AG08396 (cell line): ENCODE measurements around the gene SPTLC2.
"Not testable (repeated sequence)": the region's sequence is repeated elsewhere in the genome, so short reads cannot be mapped to it uniquely, and the experiment has no call there.

Experiments
- DNase-seq: peaks from one replicate; pipeline ENCODE4 v3.0.0; 2012; ENCODE audit warnings: low spot score, mixed read lengths

Gene SPTLC2

DNA sequence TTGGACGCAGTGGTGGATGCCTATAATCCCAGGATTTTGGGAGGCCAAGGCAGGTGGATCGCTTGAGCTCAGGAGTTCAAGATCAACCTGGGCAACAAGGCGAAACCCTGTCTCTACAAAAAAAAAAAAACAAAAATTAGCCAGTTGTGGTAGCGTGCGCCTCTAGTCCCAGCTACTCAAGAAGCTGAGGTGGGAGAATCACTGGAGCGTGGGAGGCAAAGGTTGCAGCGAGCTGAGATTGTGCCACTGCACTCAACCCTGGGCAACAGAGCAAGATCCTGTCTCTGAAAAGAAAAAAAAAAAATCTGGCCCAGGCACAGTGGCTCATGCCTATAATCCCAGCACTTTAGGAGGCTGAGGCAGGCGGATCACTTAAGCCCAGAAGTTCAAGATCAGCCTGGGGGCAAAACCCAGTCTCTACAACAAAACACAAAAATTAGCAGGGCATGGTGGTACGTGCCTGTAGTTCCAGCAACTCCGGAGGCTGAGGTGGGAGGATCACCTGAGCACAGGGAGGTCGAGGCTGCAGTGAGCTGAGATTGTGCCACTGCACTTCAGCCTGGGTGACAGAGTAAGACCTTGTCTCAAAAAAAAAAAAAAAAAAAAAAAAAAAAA lies 27.9 kb downstream of the SPTLC2 start:
- not testable (repeated sequence) for DNase-seq

DNA sequence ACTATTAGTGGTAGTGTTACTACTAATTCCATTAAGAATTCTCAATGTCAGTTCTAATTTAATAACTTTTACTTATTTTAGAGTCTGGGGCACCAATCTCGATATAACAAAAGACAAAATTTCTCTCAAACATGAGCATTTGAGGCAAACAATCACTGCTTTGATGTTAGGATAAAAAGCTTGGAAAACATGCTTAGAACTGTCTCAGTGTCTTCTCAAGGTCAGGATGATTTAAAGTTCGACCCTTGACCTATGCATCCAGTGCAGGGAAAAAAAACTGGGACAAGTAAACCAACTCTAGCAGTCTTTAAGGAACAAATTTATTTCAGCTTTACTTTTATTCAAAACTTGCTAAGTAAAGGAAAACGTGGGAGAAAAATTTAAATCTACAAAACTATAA lies 31.1 kb downstream of the SPTLC2 start:
- DNase-seq, result no peak

DNA sequence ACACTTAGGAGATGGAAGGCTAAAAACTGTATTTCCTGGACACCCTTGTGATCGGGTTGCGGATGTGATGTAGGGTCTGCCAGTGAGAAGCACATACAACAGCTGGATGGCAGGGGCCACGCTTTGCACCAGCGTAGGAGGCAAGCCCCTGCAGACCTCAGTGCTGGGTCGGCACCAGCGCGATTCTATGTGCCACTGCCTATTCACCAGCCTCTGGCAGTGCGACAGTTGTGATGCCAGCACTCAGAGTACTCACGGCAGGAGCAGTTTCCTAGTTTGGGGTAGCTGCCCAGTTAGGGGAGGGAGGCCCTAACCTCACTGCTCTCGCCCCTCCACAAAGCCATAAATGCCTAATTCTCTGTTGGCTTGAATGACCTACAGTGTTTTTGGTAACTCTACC lies 31.6 kb downstream of the SPTLC2 start:
- no peak for DNase-seq

DNA sequence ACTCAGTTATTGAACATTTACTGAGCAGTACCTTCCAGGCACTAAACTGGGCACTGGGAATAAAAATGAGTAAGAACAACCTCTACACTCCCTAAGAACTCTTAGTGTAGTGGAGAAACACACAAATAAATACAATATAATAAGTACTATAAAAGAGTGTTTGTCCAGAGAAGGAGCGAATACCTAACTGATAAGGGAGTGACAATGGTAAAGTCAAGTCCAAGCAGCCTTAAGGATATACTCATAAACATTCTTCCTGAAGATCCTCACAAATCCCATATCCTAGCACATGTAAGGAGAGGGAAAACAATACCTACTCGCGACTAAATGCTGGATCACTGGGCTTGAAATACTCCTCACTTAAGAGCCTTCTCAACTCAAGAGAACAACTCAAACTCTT lies 32.8 kb downstream of the SPTLC2 start:
- no peak for DNase-seq

DNA sequence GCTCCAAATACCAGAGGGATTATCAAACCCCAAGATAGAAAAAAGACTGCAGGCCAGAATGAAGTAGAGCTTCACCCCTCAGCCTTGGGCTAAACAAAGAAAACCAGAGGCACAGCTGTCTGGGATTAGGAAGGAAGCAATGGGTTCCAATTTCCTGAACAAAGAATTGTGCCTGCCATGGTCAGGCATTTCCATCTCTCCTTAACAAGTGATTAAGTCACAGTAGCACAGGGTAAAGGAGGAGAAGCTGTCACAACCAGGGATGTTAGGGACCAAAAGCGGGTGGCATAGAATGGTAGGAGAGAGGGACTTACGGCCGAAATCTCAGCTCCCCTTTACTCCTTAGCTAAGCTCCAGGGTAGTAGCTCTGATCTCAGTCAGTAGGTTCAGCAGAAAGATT lies 33.9 kb downstream of the SPTLC2 start:
- no peak for DNase-seq

DNA sequence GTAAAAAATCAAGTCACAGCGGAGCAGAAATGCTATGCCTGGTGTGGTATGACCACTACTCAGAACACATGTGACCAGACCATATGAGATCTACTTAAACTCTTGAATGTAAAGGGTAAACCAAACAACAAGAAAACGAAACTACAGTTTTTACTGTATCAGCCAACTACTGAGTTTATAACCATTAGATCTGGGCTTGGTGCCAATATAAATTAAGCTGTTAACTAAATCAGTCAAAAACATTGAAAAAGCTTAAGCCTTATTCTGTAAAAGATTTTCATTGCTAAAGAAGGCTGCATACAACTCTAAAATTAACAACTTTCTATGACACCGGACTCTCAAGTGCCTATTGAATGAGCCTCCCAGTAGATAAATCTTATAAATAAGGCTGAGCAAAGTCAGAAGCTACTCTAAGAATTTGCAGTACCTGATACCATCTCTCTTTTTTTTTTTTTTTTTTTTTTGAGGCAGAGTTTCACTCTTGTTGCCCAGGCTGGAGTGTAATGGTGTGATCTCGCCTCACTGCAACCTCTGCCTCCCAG lies 35.4 kb downstream of the SPTLC2 start:
- no peak for DNase-seq

DNA sequence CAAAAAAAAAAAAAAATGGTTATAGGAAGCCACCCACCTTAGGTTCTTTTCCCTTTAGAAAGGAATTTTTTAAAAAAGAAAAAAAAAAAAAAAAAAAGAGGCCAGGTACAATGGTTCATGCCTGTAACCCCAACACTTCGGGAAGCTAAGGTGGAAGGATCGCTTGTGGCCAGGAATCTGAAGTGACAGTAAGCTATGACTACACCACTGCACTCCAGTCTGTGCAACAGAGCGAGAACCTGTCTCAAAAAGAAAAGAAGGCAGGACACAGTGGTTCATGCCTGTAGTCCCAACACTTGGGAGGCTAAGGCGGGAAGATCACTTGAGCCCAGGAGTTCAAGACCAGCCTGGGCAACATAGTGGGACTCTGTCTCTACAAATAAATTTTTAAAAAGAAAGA lies 36.0 kb downstream of the SPTLC2 start:
- DNase-seq, result no peak

DNA sequence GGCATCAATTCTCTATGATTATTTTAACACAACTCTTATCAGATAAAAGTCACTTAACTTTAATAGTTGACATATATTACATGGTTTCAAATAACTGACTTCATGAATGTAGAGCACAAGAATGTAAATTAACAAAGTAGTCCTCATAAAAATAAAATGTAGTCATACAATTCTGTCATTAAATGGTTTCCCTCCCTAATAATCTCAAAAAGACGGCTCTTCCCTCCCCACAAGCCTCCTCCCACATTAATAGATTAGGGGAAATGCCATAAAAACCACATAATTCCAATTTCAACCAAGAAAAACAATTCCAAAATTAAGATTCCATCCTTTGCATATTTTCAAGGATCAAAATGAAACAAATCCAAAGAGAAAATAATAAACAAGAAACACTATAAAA lies 36.7 kb downstream of the SPTLC2 start:
- DNase-seq, result no peak

DNA sequence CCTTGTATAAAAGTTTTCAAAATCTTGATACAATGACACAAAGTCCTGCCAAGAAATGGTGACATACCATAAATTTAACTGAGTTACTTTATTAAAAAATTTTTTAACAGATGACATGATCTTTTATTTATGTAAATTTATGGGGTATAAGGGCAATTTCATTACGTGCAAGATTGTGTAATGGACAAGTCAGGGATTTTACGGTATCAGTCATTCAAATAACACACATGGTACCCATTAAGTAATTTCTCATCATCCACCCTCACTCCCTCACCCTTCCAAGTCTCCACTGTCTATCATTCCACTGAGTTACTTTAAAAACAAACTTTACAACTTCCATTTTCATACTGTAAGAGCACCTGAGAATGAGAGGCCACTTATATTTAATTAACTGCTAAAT lies 37.4 kb downstream of the SPTLC2 start:
- no peak for DNase-seq

DNA sequence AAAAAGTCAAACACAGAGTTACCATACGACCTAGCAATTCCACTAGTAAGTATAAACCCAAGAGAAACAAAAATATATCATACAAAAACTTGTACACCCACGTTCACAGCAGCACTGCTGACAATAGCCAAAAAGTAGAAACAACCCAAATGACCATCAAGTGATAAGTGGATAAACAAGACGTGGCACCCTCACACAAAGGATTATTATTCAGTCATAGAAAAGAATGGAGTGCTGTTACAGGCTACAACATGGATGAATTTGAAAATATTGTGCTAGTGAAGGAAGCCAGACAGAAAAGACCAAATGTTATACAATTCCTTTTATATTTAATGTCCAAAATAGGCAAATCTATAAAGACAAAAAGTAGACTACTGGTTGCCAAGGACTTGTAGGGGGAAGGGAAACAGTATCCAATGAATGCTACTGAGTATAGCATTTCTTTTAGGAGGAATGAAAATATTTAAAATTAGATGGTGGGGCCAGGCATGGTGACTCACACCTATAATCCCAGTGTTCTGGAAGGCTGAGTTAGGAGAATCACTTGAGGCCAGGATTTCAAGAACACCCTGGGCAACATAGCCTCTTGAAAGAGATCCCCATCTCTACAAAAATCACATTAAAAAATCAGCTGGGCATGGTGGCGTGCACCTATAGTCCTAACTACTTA lies 41.9 kb downstream of the SPTLC2 start:
- no peak for DNase-seq

DNA sequence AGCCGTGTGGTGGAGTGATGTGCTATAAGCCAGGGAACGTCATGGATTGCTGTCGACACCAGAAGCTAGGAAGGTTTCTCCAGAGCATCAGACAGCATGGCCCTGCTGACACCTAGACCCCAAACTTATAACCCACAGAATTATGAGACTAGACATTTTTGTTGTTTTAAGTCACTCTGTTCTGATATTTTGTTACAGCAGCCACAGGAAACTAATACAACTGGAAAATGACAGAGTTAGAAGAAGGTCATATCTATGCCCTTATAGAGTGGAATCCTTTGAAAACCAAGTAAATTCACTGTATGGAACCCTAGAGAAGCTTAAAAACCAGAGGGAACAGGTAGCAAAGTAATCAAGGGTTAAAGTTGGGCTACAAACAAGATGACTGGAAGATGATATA lies 42.5 kb downstream of the SPTLC2 start:
- no peak for DNase-seq

DNA sequence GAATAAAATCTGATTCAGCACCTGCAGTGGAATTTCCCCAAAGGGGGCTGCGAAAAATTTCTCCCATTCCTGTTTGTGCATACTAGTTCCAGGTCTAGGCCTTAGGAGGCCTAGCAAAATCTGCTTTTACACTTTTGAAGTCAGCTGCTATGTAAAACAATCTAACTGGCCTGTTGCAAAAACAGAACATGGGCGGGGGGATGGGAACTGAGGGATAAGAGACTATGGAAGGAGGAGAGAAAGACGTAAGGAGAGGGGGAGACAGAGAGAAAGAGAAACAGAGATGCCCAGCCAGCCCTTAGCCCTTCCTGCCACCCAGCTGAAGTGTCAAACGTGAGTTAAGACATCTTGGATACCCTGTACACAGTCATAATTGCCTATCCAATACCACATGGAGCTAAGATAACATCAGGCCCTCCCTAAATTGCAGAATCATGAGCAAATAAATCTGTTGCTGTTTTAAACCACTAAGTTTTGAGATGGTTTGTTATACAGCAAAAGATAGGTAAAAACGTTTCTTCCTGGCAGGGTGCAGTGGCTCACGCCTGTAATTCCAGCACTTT lies 45.6 kb downstream of the SPTLC2 start:
- no peak for DNase-seq

DNA sequence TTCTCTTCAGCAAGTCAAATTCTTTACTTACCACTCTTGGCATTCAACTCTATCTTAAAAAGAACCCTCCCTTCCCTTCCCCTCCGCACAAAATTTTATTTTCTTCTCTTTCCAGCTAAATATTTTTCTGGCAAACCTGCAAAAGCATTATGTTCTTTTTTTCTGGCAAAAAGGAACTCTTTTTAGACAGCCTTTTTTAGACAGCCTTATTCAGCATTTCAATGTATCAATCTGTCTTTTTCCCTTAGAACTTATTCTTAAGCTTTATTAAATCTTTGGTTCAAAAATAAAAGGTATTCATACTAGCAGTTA lies 50.5 kb downstream of the SPTLC2 start:
- no peak for DNase-seq

DNA sequence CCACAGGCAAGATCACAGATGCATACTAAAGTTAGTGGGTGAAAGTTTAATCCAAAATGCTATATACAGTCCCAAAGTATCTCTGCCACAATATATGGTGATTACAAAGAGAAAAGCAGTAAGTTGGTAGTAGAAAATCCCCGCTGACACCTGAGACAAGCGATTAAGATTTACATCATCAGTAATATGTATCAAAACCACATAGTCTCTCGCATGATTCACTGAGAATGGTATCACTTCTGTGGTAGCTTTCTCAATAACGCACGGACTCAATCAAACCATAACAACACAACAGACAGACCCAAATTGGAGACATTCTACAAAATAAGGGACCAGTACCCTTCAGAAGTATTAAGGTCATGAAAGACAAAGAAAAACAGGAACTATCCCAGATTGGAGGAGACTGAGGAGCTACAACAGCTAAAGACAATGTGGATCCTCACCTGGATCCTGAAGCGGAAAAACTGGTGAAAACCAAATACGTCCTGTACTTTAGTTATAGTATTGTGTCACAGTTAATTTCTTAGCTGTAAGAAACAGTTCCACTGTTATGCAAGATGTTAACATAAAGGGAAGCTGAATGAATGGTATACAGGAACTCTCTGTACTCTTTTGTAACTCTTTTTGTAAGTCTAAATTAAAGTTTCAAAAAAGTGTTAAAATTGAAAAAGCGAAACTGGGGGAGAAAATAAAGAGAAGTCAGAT lies 51.0 kb downstream of the SPTLC2 start:
- no peak for DNase-seq

DNA sequence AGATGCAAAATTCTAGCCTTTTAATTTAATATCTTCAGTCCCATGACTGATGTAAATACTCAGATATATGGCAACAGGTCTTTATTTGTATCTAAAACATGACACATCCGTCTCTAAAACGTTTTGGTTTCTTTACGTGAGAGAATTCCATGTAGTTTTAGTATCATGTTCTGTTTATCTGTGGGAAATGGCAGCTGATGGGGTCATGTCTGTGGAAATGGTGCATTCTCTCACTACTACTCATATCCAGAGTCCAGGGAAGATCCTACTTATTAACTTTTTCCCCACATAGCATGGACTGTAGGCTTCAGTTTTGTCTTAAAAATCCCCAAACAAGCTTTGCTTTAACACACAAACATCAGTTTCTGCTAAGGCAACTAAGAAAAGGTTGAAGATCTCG lies 53.8 kb downstream of the SPTLC2 start:
- peak; percentile 56 for DNase-seq

DNA sequence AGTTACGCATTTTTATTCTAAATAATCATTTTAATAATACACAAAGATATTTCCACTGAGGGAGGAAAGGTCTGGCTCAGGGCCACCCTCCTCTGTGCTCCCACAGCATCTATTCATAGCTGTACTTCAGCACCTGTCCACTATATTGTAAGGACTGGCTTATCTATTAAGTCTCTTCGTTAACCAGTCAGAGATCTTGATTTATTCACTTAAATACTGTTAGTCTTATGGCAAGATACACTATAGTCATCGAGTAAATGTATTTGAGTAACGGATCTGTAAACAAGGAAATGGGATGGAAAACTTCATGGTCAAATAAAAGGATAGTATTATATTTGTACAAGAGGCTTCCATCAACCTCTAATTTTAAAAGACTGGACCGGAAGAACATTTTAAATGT lies 54.6 kb downstream of the SPTLC2 start:
- no peak for DNase-seq

DNA sequence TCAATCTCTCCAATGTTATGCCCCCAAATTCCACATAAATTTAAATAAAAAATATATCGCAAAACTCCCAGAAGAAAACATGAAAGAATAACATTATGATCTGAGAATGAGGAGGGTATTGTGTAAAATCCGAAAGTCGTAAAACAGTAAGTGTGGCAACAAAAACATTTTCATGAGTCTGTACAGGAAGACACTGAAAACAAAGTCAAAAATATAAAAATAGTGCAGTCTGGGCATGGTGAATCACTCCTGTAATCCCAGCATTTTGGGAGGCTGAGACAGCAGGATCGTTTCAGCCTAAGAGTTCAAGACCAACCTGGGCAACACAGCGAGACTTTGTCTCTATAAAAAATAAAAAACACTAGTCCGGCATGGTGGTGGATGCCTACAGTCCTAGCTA lies 57.1 kb downstream of the SPTLC2 start:
- DNase-seq, result no peak

DNA sequence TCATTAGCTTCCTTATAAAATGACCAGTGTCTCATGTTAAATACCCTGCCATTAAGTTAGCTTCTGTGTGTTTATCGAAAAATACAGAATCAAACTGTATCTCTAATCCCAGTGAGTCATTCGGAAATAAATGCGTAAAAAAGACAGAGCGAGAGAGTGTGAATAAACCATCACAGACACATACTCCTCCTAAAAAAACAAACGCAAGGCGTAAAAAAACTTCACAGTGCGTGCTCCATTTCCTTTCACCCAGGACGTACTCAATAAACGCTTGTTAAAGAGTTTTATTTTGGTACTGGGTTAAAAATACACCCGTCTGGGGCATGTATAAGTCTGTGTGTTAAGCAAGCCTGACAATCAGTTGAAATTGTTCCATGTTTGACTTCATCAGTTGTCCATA lies 59.0 kb downstream of the SPTLC2 start:
- no peak for DNase-seq

DNA sequence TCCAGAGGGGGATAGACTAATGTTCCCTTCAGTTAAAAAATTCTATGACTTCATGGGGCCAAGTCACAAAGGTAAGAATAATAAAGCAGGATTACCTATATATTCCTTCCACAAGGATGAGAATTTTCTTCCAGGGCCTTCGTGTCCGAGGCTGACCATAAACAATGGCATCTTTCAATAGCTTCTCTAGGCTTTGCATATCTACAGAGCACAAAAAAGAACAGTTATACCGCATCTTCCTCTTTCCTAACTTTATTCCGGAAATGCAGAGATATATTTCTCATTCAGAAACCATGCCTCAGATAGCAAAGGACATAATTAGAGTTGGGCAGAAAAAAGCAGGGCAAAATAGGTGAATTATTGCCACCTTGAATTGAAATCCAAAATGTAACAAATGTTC lies 59.5 kb downstream of the SPTLC2 start:
- DNase-seq, result no peak

DNA sequence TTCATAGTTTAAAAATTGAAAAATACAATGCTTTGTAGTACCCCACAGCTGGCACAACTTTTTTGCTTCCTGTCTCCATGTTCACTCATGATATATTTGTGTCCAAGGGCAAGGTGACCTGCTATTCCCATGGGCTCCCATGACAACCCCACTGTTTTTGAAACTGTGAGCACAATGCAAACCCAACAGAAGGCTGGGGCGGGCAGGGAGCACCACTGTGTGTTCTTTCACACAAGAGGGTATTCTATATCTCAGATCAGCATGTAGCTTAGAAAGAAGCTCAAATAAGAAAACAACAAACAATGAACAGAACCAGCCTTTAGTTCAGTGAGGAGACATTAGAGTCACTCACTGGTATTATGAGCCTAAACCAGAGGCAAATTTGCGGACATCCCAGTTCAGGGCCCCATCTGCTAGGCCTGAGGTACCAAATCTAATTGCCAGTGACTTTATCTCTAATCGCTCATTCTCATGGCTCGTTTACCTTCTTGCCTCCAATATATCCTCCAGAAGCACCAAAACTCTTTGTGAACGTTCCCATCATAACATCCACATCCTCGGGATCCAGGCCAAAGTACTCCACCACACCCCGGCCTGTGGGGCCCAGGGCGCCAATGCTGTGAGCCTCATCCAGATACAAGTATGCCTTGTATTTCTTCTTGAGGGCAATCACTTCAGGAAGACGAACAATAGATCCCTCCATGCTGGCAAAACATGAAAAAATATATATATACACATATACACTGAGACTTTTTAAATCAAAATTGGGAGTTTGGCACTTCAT lies 61.4 kb downstream of the SPTLC2 start:
- no peak for DNase-seq

DNA sequence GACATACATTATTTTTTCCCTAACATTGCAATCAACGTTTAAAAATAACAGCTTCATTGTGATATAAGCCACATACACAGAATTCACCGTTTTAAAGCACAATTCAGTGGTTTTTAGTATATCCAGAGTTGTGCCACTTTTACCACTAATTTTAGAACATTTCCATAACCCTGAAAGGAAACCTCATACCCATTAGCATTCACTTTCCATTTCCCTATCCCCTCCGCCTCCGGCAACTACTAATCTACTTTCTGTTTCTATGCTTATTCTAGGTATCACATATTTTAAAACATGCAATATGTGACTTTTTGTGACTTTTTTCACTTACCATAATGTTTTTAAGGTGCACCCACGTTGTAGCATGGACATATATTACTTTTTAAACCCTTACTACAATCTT lies 62.2 kb downstream of the SPTLC2 start:
- DNase-seq, result no peak

DNA sequence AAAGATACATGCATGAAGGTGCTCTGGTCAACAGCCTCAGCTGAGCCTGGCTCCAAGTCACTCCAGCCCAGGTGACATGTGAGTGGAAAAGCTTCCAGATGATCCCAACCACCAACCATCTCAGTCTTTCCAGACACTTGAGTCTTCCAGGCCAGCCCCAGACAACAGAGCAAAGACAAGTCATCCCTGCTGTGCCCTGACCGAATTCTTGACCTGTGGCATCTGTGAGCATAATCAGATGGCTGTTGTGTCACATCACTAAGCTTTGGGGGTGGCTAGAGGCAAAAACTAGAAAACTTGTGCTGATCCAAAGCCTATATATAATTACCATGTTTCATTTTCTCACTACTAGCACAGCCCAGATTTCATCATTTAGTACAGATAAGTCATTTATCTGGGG lies 67.0 kb downstream of the SPTLC2 start:
- DNase-seq, result no peak
